SK-N-SH (cell line): Measurements from ENCODE around the gene TIMP2. TPM values are rescaled to one million over a fixed set of nuclear protein-coding genes. Genes with fewer than 3 reads are reported as not detected.

Experiments used
- CTCF ChIA-PET: fragments of 300-600, 350-600 bp; formaldehyde crosslinking; extraction: SDS; loops from one replicate; lab custom pipeline; 2021; lab: Yijun Ruan, JAX
- POLR2A ChIA-PET: fragments of 350-600 bp; sonication (Branson Sonifier 250); formaldehyde crosslinking; extraction: SDS; loops from one replicate; lab custom pipeline; 2020; ENCODE audit warnings: antibody characterized with exemption, inconsistent platforms; lab: Yijun Ruan, JAX
- DNase-seq: peaks from one replicate; pipeline ENCODE4 v3.0.0; 2012
- H2AFZ ChIP-seq: fragments of 200-600 bp; sonication (generic); 2 replicates; pipeline ENCODE4 v1.8.1; 2016; ENCODE audit warnings: antibody characterized with exemption, mild to moderate bottlenecking, low read depth
- H3F3A ChIP-seq: fragments of 200-600 bp; sonication (generic); replicated peaks from 2 replicates; pipeline ENCODE3; 2016; ENCODE audit warnings: antibody characterized with exemption, mild to moderate bottlenecking; ENCODE audit not compliant: insufficient read depth
- H3K27ac ChIP-seq, 2 experiments: fragments of 200-500 bp in 1 of 2; fragments of 200-600 bp in 1 of 2; sonication (Bioruptor generic) in 1 of 2; sonication (generic), shearing (Covaris generic) in 1 of 2; 2 replicates each; pipeline versions ENCODE4 v1.5.1 to v1.6.1; 2014 to 2016; ENCODE audit warnings: low read depth in 2 of 2, inconsistent platforms in 1 of 2, low read length in 1 of 2, mild to moderate bottlenecking in 1 of 2, mixed read lengths in 1 of 2
- H3K27me3 ChIP-seq: fragments of 200-600 bp; sonication (generic), shearing (Covaris generic); 2 replicates; pipeline ENCODE4 v1.6.1; 2016; ENCODE audit warnings: mixed run types; ENCODE audit not compliant: insufficient read depth
- H3K36me3 ChIP-seq, 2 experiments: fragments of 200-500 bp in 1 of 2; fragments of 200-600 bp in 1 of 2; sonication (Bioruptor generic) in 1 of 2; sonication (generic) in 1 of 2; replicated peaks in 1 of 2; 2 replicates each; pipeline versions ENCODE3 to v1.5.1; 2014 to 2016; ENCODE audit warnings: low read length in 1 of 2, mild to moderate bottlenecking in 1 of 2; ENCODE audit not compliant: insufficient read depth in 2 of 2, control insufficient read depth in 1 of 2
- H3K4me1 ChIP-seq, 2 experiments: fragments of 200-500 bp in 1 of 2; fragments of 200-600 bp in 1 of 2; sonication (Bioruptor generic) in 1 of 2; sonication (generic), shearing (Covaris generic) in 1 of 2; 2 replicates each; pipeline versions ENCODE4 v1.5.1 to v1.6.1; 2014 to 2016; ENCODE audit warnings: low read depth in 1 of 2, low read length in 1 of 2, mixed run types in 1 of 2; ENCODE audit not compliant: insufficient read depth in 2 of 2, control insufficient read depth in 1 of 2
- H3K4me2 ChIP-seq: fragments of 200-600 bp; sonication (generic), shearing (Covaris generic); 2 replicates; pipeline ENCODE4 v1.6.1; 2017; ENCODE audit warnings: mixed run types
- H3K4me3 ChIP-seq, 2 experiments: fragments of 200-500 bp in 1 of 2; fragments of 200-600 bp in 1 of 2; sonication (Bioruptor generic) in 1 of 2; sonication (generic), shearing (Covaris generic) in 1 of 2; 2 replicates each; pipeline versions ENCODE4 v1.5.1 to v1.8.1; 2014 to 2016; ENCODE audit warnings: low read depth in 2 of 2, inconsistent platforms in 1 of 2, low read length in 1 of 2, mild to moderate bottlenecking in 1 of 2, mixed read lengths in 1 of 2, moderate library complexity in 1 of 2
- H3K79me2 ChIP-seq: fragments of 200-600 bp; sonication (generic); 2 replicates; pipeline ENCODE4 v1.8.1; 2017; ENCODE audit warnings: mild to moderate bottlenecking; ENCODE audit not compliant: insufficient read depth
- H3K9ac ChIP-seq: fragments of 200-600 bp; sonication (generic); 2 replicates; pipeline ENCODE4 v1.6.1; 2017; ENCODE audit warnings: mixed run types
- H3K9me2 ChIP-seq: fragments of 200-600 bp; sonication (generic); 2 replicates; pipeline ENCODE4 v1.6.1; 2017; ENCODE audit warnings: mixed run types
- H3K9me3 ChIP-seq: fragments of 200-600 bp; sonication (generic); 2 replicates; pipeline ENCODE4 v1.6.1; 2017; ENCODE audit warnings: mixed run types, mild to moderate bottlenecking, moderate library complexity
- H4K20me1 ChIP-seq: fragments of 200-600 bp; sonication (generic); 2 replicates; pipeline ENCODE4 v1.6.1; 2017; ENCODE audit warnings: mild to moderate bottlenecking, mixed run types; ENCODE audit not compliant: insufficient read depth
- ELF1 ChIP-seq: IDR thresholded peaks from 2 replicates; pipeline ENCODE4 v1.4.0; 2012
- EZH2phosphoT487 ChIP-seq: fragments of 200-600 bp; sonication (generic); IDR thresholded peaks from 2 replicates; pipeline ENCODE4 v1.6.1; 2017; ENCODE audit warnings: low read depth, mixed run types, mild to moderate bottlenecking, antibody characterized with exemption, moderate library complexity, borderline replicate concordance
- FOSL2 ChIP-seq: IDR thresholded peaks from 2 replicates; pipeline ENCODE4 v1.4.0; 2012; ENCODE audit warnings: low read depth, mild to moderate bottlenecking, moderate library complexity, borderline replicate concordance
- FOXJ3 ChIP-seq: sonication (generic); formaldehyde crosslinking; IDR thresholded peaks from 2 replicates; pipeline ENCODE4 v1.5.1; 2020; ENCODE audit warnings: mild to moderate bottlenecking, missing genetic modification reagents
- MEF2A ChIP-seq: IDR thresholded peaks from 2 replicates; pipeline ENCODE4 v1.4.0; 2012; ENCODE audit warnings: low read depth, borderline replicate concordance
- MXI1 ChIP-seq: IDR thresholded peaks from 2 replicates; pipeline ENCODE4 v1.6.1; 2012; ENCODE audit warnings: mild to moderate bottlenecking, low read depth, low read length, improper control_type of control experiment
- NFIC ChIP-seq: IDR thresholded peaks from 2 replicates; pipeline ENCODE4 v1.4.0; 2012; ENCODE audit warnings: borderline replicate concordance
- PBX3 ChIP-seq: IDR thresholded peaks from 2 replicates; pipeline ENCODE4; 2012
- POLR2AphosphoS5 ChIP-seq: IDR thresholded peaks from 2 replicates; pipeline ENCODE4 v1.6.1; 2012; ENCODE audit warnings: low read depth, low read length
- RCOR1 ChIP-seq: fragments of 150-350 bp; IDR thresholded peaks from 2 replicates; pipeline ENCODE4 v1.6.1; 2017; ENCODE audit warnings: antibody characterized with exemption, low read length
- SIN3A ChIP-seq: IDR thresholded peaks from 2 replicates; pipeline ENCODE4 v1.6.1; 2012; ENCODE audit warnings: low read depth, mild to moderate bottlenecking, low read length, moderate library complexity, borderline replicate concordance
- SMC3 ChIP-seq: IDR thresholded peaks from 2 replicates; pipeline ENCODE4 v1.6.1; 2012; ENCODE audit warnings: low read depth, low read length, improper control_type of control experiment
- TCF12 ChIP-seq: IDR thresholded peaks from 2 replicates; pipeline ENCODE4 v1.4.0; 2012
- TEAD4 ChIP-seq: IDR thresholded peaks from 2 replicates; pipeline ENCODE4 v1.4.0; 2012; ENCODE audit warnings: mild to moderate bottlenecking, borderline replicate concordance; ENCODE audit not compliant: insufficient read depth
- USF2 ChIP-seq: fragments of 150-350 bp; IDR thresholded peaks from 2 replicates; pipeline ENCODE4 v1.6.1; 2017; ENCODE audit warnings: antibody characterized with exemption, low read length, low read depth, borderline replicate concordance
- YY1 ChIP-seq: IDR thresholded peaks from 2 replicates; pipeline ENCODE4 v1.4.0; 2012; ENCODE audit warnings: low read depth, mild to moderate bottlenecking
- WGBS: methylation state at CpG from one replicate; pipeline ENCODE4 v1.1.6; 2017; ENCODE audit warnings: low lambda C conversion rate; 5-methylcytosine and 5-hydroxymethylcytosine counted together
- polyA plus RNA-seq, 3 experiments: library from polyadenylated mRNA; depleted of rRNA; stranded (reverse); fragments of >200 nt; gene quantifications; 2 replicates each; pipeline ENCODE4 v1.2.3, GENCODE V29; 2012
- TF ChIP-seq, protein P1 (sequence below): fragments of 200-600 bp; sonication (generic); IDR thresholded peaks from 2 replicates; pipeline ENCODE4 v1.6.1; 2017; ENCODE audit warnings: antibody characterized with exemption, mild to moderate bottlenecking, moderate library complexity
- TF ChIP-seq, protein P2 (sequence below): fragments of 150-350 bp; IDR thresholded peaks from 2 replicates; pipeline ENCODE4 v1.6.1; 2016; ENCODE audit warnings: mild to moderate bottlenecking, low read depth, low read length
- TF ChIP-seq, protein P3 (sequence below): IDR thresholded peaks from 2 replicates; pipeline ENCODE4 v1.6.1; 2012; ENCODE audit warnings: mild to moderate bottlenecking, low read depth, low read length, moderate library complexity
- TF ChIP-seq, protein P4 (sequence below): IDR thresholded peaks from 2 replicates; pipeline ENCODE4 v1.4.0; 2012; ENCODE audit warnings: low read depth, borderline replicate concordance

TIMP2 gene
- polyA plus RNA-seq, 1 of the 3 experiments (the other 2 are of a cell fraction) = 441 TPM

DNA sequence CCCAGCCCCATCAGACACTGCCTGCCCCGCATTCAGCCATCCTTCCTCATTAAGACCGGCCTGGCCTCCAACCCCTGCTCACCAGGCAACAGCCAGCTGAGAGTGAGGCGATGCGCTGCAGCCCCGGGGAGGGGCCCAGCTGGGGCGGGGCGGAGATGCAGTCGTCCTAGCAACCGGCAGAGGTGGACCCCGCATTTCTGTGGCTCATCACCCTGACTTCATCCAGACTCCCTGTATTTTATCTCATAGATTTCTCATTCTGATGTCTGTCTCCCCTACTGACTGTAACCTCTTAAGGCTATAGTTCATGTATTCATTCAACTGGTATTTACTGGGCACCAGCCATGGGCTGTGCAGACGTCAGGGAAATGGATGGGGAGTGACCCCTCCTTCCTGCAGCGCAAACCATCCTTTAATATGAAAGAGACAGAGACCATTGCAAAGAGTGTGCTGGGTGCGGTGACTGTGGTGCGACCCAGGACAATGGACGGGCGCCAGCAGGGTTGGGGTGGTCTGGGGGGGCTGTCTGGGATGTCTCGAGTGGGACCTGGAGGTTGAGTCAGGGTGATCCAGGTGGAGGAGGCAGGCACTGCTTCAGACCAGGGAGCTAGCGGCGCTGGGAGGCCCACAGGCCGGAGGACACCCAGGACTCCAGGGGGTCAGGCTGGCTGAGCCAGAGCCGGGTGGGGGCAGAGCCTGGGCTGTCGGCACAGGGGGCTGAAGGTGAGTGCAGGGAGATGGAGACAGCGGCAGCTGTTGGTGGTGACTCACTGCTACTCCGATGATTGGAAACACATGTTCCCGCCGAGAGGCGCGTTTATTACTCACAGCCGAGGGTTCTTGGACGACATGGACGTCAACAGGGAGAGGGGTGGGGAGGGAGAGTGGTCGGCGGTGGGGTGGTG lies 10.5 kb upstream of the TIMP2 start:
- Histone ChIP-seq H3K9me3 (no peaks in the 10 kb centered on the region), H3K79me2 (no peaks in the 10 kb centered on the region), H3K9ac (peak overlapping the region; percentile 73), H3K9me2 (no peaks in the 10 kb centered on the region), H3K4me2 (peak overlapping the region; percentile 88), H3K4me3 (peak overlapping the region; percentile 26 to 55), H3K27me3 (no peaks in the 10 kb centered on the region), H2AFZ (no peak overlapping the region), H3K4me1 (peaks cover 51 to 52% of the 10 kb centered on the region in 2 experiments), H3K36me3 (no peaks in the 10 kb centered on the region), H3K27ac (peak overlapping the region; percentile 98), H4K20me1 (no peaks in the 10 kb centered on the region), H3F3A (peaks cover 55% of the 10 kb centered on the region)
- POLR2A ChIA-PET = interaction anchor here (0.7 to 3.4 kb wide), 7 partner anchors 10 to 70 kb away, joined by 3 to 16 read pairs (median 4); partner anchors contain the start of gene TIMP2
- DNase-seq = peak; percentile 97
- CTCF ChIA-PET = interaction anchor here (0.6 to 9.5 kb wide), 9 partner anchors 8 to 580 kb away, joined by 3 to 93 read pairs (median 4); no protein-coding TSS in a partner anchor
- WGBS = 4% methylated on average over 28 of the region's 33 CpGs
- peak; percentile 85 for TF ChIP-seq FOXJ3
- TF ChIP-seq, protein P1, sequence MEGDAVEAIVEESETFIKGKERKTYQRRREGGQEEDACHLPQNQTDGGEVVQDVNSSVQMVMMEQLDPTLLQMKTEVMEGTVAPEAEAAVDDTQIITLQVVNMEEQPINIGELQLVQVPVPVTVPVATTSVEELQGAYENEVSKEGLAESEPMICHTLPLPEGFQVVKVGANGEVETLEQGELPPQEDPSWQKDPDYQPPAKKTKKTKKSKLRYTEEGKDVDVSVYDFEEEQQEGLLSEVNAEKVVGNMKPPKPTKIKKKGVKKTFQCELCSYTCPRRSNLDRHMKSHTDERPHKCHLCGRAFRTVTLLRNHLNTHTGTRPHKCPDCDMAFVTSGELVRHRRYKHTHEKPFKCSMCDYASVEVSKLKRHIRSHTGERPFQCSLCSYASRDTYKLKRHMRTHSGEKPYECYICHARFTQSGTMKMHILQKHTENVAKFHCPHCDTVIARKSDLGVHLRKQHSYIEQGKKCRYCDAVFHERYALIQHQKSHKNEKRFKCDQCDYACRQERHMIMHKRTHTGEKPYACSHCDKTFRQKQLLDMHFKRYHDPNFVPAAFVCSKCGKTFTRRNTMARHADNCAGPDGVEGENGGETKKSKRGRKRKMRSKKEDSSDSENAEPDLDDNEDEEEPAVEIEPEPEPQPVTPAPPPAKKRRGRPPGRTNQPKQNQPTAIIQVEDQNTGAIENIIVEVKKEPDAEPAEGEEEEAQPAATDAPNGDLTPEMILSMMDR = no peak
- peak; percentile 87 for TF ChIP-seq NFIC
- TF ChIP-seq TEAD4 = peak; percentile 82
- TF ChIP-seq MXI1 = no peak
- no peak for TF ChIP-seq USF2
- peak; percentile 9; the same call in 1 of the 2 replicates for TF ChIP-seq SMC3
- TF ChIP-seq YY1 = no peak; the same call in none of the 2 replicates
- no peak for TF ChIP-seq EZH2phosphoT487
- peak; percentile 91 for TF ChIP-seq PBX3
- TF ChIP-seq, protein P2, sequence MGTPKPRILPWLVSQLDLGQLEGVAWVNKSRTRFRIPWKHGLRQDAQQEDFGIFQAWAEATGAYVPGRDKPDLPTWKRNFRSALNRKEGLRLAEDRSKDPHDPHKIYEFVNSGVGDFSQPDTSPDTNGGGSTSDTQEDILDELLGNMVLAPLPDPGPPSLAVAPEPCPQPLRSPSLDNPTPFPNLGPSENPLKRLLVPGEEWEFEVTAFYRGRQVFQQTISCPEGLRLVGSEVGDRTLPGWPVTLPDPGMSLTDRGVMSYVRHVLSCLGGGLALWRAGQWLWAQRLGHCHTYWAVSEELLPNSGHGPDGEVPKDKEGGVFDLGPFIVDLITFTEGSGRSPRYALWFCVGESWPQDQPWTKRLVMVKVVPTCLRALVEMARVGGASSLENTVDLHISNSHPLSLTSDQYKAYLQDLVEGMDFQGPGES = no peak
- TF ChIP-seq FOSL2 = peak; percentile 99
- TF ChIP-seq, protein P3, sequence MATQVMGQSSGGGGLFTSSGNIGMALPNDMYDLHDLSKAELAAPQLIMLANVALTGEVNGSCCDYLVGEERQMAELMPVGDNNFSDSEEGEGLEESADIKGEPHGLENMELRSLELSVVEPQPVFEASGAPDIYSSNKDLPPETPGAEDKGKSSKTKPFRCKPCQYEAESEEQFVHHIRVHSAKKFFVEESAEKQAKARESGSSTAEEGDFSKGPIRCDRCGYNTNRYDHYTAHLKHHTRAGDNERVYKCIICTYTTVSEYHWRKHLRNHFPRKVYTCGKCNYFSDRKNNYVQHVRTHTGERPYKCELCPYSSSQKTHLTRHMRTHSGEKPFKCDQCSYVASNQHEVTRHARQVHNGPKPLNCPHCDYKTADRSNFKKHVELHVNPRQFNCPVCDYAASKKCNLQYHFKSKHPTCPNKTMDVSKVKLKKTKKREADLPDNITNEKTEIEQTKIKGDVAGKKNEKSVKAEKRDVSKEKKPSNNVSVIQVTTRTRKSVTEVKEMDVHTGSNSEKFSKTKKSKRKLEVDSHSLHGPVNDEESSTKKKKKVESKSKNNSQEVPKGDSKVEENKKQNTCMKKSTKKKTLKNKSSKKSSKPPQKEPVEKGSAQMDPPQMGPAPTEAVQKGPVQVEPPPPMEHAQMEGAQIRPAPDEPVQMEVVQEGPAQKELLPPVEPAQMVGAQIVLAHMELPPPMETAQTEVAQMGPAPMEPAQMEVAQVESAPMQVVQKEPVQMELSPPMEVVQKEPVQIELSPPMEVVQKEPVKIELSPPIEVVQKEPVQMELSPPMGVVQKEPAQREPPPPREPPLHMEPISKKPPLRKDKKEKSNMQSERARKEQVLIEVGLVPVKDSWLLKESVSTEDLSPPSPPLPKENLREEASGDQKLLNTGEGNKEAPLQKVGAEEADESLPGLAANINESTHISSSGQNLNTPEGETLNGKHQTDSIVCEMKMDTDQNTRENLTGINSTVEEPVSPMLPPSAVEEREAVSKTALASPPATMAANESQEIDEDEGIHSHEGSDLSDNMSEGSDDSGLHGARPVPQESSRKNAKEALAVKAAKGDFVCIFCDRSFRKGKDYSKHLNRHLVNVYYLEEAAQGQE = peak; percentile 44; the same call in 1 of the 2 replicates
- TF ChIP-seq MEF2A = no peak
- TF ChIP-seq ELF1 = no peak
- TF ChIP-seq SIN3A = peak; percentile 90; the same call in 1 of the 2 replicates
- TF ChIP-seq POLR2AphosphoS5 = peak; percentile 94; the same call in 1 of the 2 replicates
- TF ChIP-seq TCF12 = peak; percentile 98
- TF ChIP-seq, protein P4, sequence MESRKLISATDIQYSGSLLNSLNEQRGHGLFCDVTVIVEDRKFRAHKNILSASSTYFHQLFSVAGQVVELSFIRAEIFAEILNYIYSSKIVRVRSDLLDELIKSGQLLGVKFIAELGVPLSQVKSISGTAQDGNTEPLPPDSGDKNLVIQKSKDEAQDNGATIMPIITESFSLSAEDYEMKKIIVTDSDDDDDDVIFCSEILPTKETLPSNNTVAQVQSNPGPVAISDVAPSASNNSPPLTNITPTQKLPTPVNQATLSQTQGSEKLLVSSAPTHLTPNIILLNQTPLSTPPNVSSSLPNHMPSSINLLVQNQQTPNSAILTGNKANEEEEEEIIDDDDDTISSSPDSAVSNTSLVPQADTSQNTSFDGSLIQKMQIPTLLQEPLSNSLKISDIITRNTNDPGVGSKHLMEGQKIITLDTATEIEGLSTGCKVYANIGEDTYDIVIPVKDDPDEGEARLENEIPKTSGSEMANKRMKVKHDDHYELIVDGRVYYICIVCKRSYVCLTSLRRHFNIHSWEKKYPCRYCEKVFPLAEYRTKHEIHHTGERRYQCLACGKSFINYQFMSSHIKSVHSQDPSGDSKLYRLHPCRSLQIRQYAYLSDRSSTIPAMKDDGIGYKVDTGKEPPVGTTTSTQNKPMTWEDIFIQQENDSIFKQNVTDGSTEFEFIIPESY = peak; percentile 79
- TF ChIP-seq RCOR1 = peak; percentile 85
